Body of pancreas (tissue), 4 donors: Measurements from ENCODE around the gene N4BP2. TPM values are rescaled to one million over a fixed set of nuclear protein-coding genes. Genes with fewer than 3 reads are reported as not detected.
"Not testable (repeated sequence)": the region's sequence is repeated elsewhere in the genome, so short reads cannot be mapped to it uniquely, and the experiment has no call there.

ENCODE experiments used
- ATAC-seq: fragments of 150-250 bp; one replicate; pipeline ENCODE4 v1.9.1; 2016
- DNase-seq, 4 donors: peaks; one replicate each; pipeline ENCODE4 v3.0.0-alpha.2; 2019
- H3K27ac ChIP-seq, 4 donors: fragments of 200-600 bp; sonication (generic); 1 replicate in 3 of 4; 2 replicates in 1 of 4; pipeline versions ENCODE4 v1.5.1 to v1.6.1; 2016 to 2019; ENCODE audit warnings: mild to moderate bottlenecking in 1 of 4, mixed read lengths in 1 of 4, moderate library complexity in 1 of 4
- H3K27me3 ChIP-seq, 2 donors: fragments of 200-600 bp; sonication (generic); one replicate each; pipeline ENCODE4 v1.6.0; 2016; ENCODE audit warnings: mild to moderate bottlenecking in 1 of 2
- H3K36me3 ChIP-seq, 2 donors: fragments of 200-600 bp; sonication (generic); replicated peaks in 1 of 2; 2 replicates each; pipeline ENCODE4 v1.5.1; 2016; ENCODE audit warnings: low read depth in 2 of 2; ENCODE audit not compliant: insufficient read depth in 1 of 2
- H3K4me1 ChIP-seq: fragments of 200-600 bp; sonication (generic); one replicate; pipeline ENCODE4 v1.6.0; 2016
- H3K4me3 ChIP-seq, 2 donors: fragments of 200-600 bp; sonication (generic); 1 replicate in 1 of 2; 2 replicates in 1 of 2; pipeline ENCODE4 v1.5.1; 2016 to 2019
- H3K9me3 ChIP-seq, 3 donors: fragments of 200-600 bp; sonication (generic); 1 replicate in 2 of 3; 2 replicates in 1 of 3; pipeline ENCODE4 v1.5.1; 2016
- CTCF ChIP-seq, 7 experiments: fragments of 450-650 bp in 4 of 7; fragments of 200-600 bp in 3 of 7; sonication (generic) in 3 of 7; IDR thresholded peaks; one replicate each; pipeline ENCODE4 v1.5.1; 2016 to 2019; ENCODE audit warnings: antibody characterized with exemption in 7 of 7
- POLR2A ChIP-seq, 3 donors: fragments of 450-650 bp; IDR thresholded peaks; one replicate each; pipeline ENCODE4 v1.6.1; 2016; ENCODE audit warnings: antibody characterized with exemption in 3 of 3, mild to moderate bottlenecking in 2 of 3
- WGBS, 2 donors: methylation state at CpG; one replicate each; pipeline ENCODE4 v1.1.5; 2017; 5-methylcytosine and 5-hydroxymethylcytosine counted together
- intact Hi-C: fragments of 100-400 bp; cut with DNase I; formaldehyde crosslinking; loops from one replicate; pipeline ENCODE4 v1.15.1; 2023
- total RNA-seq, 2 donors: library from RNA; depleted of rRNA; stranded (reverse); fragments of >200 nt; gene quantifications; one replicate each; pipeline ENCODE4 v1.1.0, GENCODE V29; 2016

The N4BP2 gene
- total RNA-seq, 2 donors from 2014 or later = 14.8 to 15.0 TPM

GRCh38 chr4:40099010-40099409, 42.4 kb downstream of the N4BP2 start:
- Histone ChIP-seq H3K4me3 (no peak overlapping the region), H3K27ac (no peak overlapping the region), H3K9me3 (no peaks in the 10 kb centered on the region), H3K36me3 (peaks cover 0 to 3% of the 10 kb centered on the region in 2 donors), H3K27me3 (no peaks in the 10 kb centered on the region), H3K4me1 (peaks cover 5% of the 10 kb centered on the region)
- DNase-seq (no peak), ATAC-seq (no peak)
- intact Hi-C loops = no loop called here
- TF ChIP-seq POLR2A (IDR thresholded peaks at IDR 0.05) (no peak), CTCF (IDR thresholded peaks at IDR 0.05) (no peak)
- WGBS, 2 donors = 91 to 94% methylated on average over 8 of the region's 8 CpGs

- H3K4me1 ChIP-seq, DNase-seq, ATAC-seq, intact Hi-C loops, H3K36me3 ChIP-seq, H3K9me3 ChIP-seq, H3K27ac ChIP-seq, H3K4me3 ChIP-seq, H3K27me3 ChIP-seq: not testable (repeated sequence)
- WGBS, 2 donors = 93 to 97% methylated on average over 4 of the region's 4 CpGs
These were observed 50.5 kb downstream of the N4BP2 start for GRCh38 chr4:40107150-40107549.

- DNase-seq = no peak
- intact Hi-C loops = no loop called here
- WGBS, 2 donors = 94 to 95% methylated on average over 3 of the region's 3 CpGs
- TF ChIP-seq CTCF (IDR thresholded peaks at IDR 0.05) (no peak), POLR2A (IDR thresholded peaks at IDR 0.05) (no peak)
- H3K27me3 ChIP-seq = no peaks in the 10 kb centered on the region
- peaks cover 0 to 3% of the 10 kb centered on the region in 2 donors for H3K36me3 ChIP-seq
- ATAC-seq = no peak
- H3K4me1 ChIP-seq = no peaks in the 10 kb centered on the region
- no peak overlapping the region for H3K27ac ChIP-seq
- H3K4me3 ChIP-seq = no peak overlapping the region
- no peaks in the 10 kb centered on the region for H3K9me3 ChIP-seq
These were observed 55.6 kb downstream of the N4BP2 start for GRCh38 chr4:40112027-40112792.

GRCh38 chr4:40114206-40114605, 57.6 kb downstream of the N4BP2 start:
- H3K4me1 ChIP-seq = no peaks in the 10 kb centered on the region
- 95% methylated on average over 1 of the region's 1 CpG for WGBS, 2 donors

GRCh38 chr4:40118861-40119260, 62.2 kb downstream of the N4BP2 start:
- no peak for DNase-seq
- Histone ChIP-seq H3K36me3 (no peaks in the 10 kb centered on the region), H3K27me3 (no peaks in the 10 kb centered on the region), H3K27ac (no peak overlapping the region), H3K4me1 (peaks cover 7% of the 10 kb centered on the region), H3K4me3 (no peak overlapping the region), H3K9me3 (no peaks in the 10 kb centered on the region)
- TF ChIP-seq POLR2A (IDR thresholded peaks at IDR 0.05) (no peak), CTCF (IDR thresholded peaks at IDR 0.05) (no peak)
- intact Hi-C loops = no loop called here
- no peak for ATAC-seq
- WGBS, 2 donors = 86 to 90% methylated on average over 1 of the region's 1 CpG

More at GRCh38 chr4:40114206-40114605, 57.6 kb downstream of the N4BP2 start:
- H3K9me3 ChIP-seq = no peaks in the 10 kb centered on the region
- TF ChIP-seq POLR2A (IDR thresholded peaks at IDR 0.05) = no peak
- no peak for TF ChIP-seq CTCF (IDR thresholded peaks at IDR 0.05)
- intact Hi-C loops = no loop called here
- H3K27me3 ChIP-seq = no peaks in the 10 kb centered on the region
- ATAC-seq = no peak
- H3K4me3 ChIP-seq = no peak overlapping the region
- no peaks in the 10 kb centered on the region for H3K36me3 ChIP-seq
- DNase-seq = no peak
- no peak overlapping the region for H3K27ac ChIP-seq
